Prostate gland (tissue), 2 donors: ENCODE results near the gene JUN. TPM values are rescaled to one million over a fixed set of nuclear protein-coding genes. Genes with fewer than 3 reads are reported as not detected.
A peak's percentile ranks its signal among the peaks of the same experiment; 100 is the strongest.

ENCODE experiments used
- DNase-seq: peaks from one replicate; pipeline ENCODE4 v3.0.0-alpha.2; 2019; ENCODE audit warnings: low spot score
- H3K27ac ChIP-seq, 2 donors: fragments of 200-600 bp; sonication (generic); 2 replicates each; pipeline ENCODE4 v1.5.1; 2017 to 2019
- H3K27me3 ChIP-seq: fragments of 200-600 bp; sonication (generic); replicated peaks from 2 replicates; pipeline ENCODE4 v1.5.1; 2019; ENCODE audit not compliant: insufficient read depth
- H3K36me3 ChIP-seq, 2 donors: fragments of 200-600 bp; sonication (generic); 1 replicate in 1 of 2; 2 replicates in 1 of 2; pipeline versions ENCODE4 v1.5.1 to v1.8.1; 2017 to 2019
- H3K4me1 ChIP-seq: fragments of 200-600 bp; sonication (generic); replicated peaks from 2 replicates; pipeline ENCODE4 v1.5.1; 2019
- H3K4me3 ChIP-seq, 2 donors: fragments of 200-600 bp; sonication (generic); 2 replicates each; pipeline ENCODE4 v1.5.1; 2017 to 2019
- H3K9me3 ChIP-seq: fragments of 200-600 bp; sonication (generic); 2 replicates; pipeline ENCODE4 v1.5.1; 2017
- CTCF ChIP-seq, 4 experiments: fragments of 200-600 bp in 2 of 4; fragments of 450-650 bp in 2 of 4; sonication (generic) in 2 of 4; IDR thresholded peaks; 1 replicate in 3 of 4; 2 replicates in 1 of 4; pipeline ENCODE4 v1.5.1; 2016 to 2019; ENCODE audit warnings: antibody characterized with exemption in 4 of 4, mild to moderate bottlenecking in 2 of 4, moderate library complexity in 2 of 4
- POLR2A ChIP-seq: fragments of 450-650 bp; IDR thresholded peaks from one replicate; pipeline ENCODE4 v1.6.1; 2016; ENCODE audit warnings: antibody characterized with exemption, mild to moderate bottlenecking
- POLR2AphosphoS5 ChIP-seq: sonication (generic); formaldehyde crosslinking; IDR thresholded peaks from one replicate; pipeline ENCODE4 v1.6.1; 2017; ENCODE audit warnings: antibody characterized with exemption
- WGBS: methylation state at CpG from one replicate; pipeline ENCODE4 v1.1.5; 2018; 5-methylcytosine and 5-hydroxymethylcytosine counted together
- intact Hi-C: fragments of 100-400 bp; cut with DNase I; formaldehyde crosslinking; loops from one replicate; pipeline ENCODE4 v1.14.2; 2022
- total RNA-seq, 2 donors: library from RNA; depleted of rRNA; stranded (reverse); fragments of >200 nt; gene quantifications; one replicate each; pipeline ENCODE4 v1.1.0, GENCODE V29; 2016

The JUN gene
- total RNA-seq, 2 donors from 2014 or later = 154 to 303 TPM

GRCh38 chr1:58818075-58818474, 34.2 kb upstream of the JUN start:
- WGBS = 91% methylated on average over 2 of the region's 2 CpGs
- intact Hi-C loops = loop anchor here (5.0 to 10.0 kb wide), 2 partner anchors 36 to 327 kb away; partner anchors contain the start of gene JUN

GRCh38 chr1:58816747-58817221, 32.9 kb upstream of the JUN start:
- no peak for TF ChIP-seq CTCF (IDR thresholded peaks at IDR 0.05)
- no peak for TF ChIP-seq POLR2A
- no peak for TF ChIP-seq POLR2AphosphoS5
- Histone ChIP-seq H3K4me3 (peak overlapping the region; percentile 49 to 59), H3K27me3 (no peaks in the 10 kb centered on the region), H3K4me1 (peaks cover 19% of the 10 kb centered on the region), H3K9me3 (no peaks in the 10 kb centered on the region), H3K36me3 (no peaks in the 10 kb centered on the region), H3K27ac (peak overlapping the region; percentile 90 to 93)
- no peak for DNase-seq
- intact Hi-C loops = loop anchor here (2.0 to 10.0 kb wide), 3 partner anchors 34 to 328 kb away; partner anchors contain the start of gene JUN
- WGBS = 2% methylated on average over 4 of the region's 4 CpGs

More at GRCh38 chr1:58818075-58818474, 34.2 kb upstream of the JUN start:
- DNase-seq = no peak
- Histone ChIP-seq H3K4me1 (peaks cover 19% of the 10 kb centered on the region), H3K27me3 (no peaks in the 10 kb centered on the region), H3K4me3 (no peak overlapping the region), H3K27ac (no peak overlapping the region), H3K36me3 (no peaks in the 10 kb centered on the region), H3K9me3 (no peaks in the 10 kb centered on the region)
- TF ChIP-seq CTCF (IDR thresholded peaks at IDR 0.05) (no peak), POLR2A (no peak), POLR2AphosphoS5 (no peak)

DNA sequence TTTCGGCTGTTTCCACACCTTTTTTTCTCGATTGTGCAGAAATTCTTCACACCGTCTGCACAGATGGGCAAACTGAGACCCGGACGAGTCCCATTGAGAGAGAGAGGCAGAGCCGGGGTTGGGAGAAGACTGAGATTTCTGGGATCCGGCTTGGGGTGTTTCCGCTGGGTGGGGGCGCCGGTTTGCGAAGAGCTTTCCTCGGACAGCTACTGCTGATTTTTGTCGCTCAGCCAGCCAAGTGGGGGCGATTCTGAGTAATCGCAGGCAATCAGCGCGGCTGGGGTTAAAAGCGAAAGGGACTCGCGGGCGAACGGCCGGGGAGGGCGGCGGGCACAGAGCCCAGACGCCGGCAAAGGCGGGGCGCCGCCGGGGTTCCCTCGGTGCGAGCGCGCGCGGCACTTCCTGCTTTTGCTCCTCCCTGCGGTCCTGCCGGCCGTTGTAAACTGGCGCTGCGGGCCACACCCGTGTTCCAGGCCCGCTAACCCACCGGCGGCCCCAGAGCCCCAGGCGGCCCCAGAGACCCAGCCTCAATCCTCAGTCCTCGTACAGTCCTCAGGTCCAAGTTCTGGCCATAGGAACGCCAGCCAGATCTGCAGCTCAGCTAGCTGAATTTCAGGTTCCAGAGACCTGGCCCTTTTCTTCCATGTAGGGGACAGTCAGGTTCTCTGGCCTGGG, 32.4 kb upstream of the JUN start:
- Histone ChIP-seq H3K9me3 (no peaks in the 10 kb centered on the region), H3K36me3 (no peaks in the 10 kb centered on the region), H3K27ac (peak overlapping the region; percentile 90 to 93), H3K4me1 (peaks cover 19% of the 10 kb centered on the region), H3K27me3 (no peaks in the 10 kb centered on the region), H3K4me3 (peak overlapping the region; percentile 49 to 59)
- TF ChIP-seq CTCF (IDR thresholded peaks at IDR 0.05) = peak in 2 of 4 experiments; percentile 23 to 31
- peak; percentile 62 for TF ChIP-seq POLR2AphosphoS5
- peak; percentile 37 for TF ChIP-seq POLR2A
- DNase-seq = peak; percentile 88
- 1% methylated on average over 45 of the region's 49 CpGs for WGBS
- intact Hi-C loops = loop anchor here (2.0 to 10.0 kb wide), 3 partner anchors 34 to 329 kb away; partner anchors contain the start of gene JUN

- H3K9me3 ChIP-seq = no peaks in the 10 kb centered on the region
- peaks cover 19% of the 10 kb centered on the region for H3K4me1 ChIP-seq
- TF ChIP-seq POLR2AphosphoS5 (no peak), CTCF (IDR thresholded peaks at IDR 0.05) (no peak), POLR2A (no peak)
- intact Hi-C loops = loop anchor here (2.0 to 10.0 kb wide), 3 partner anchors 33 to 329 kb away; partner anchors contain the start of gene JUN
- H3K36me3 ChIP-seq = no peaks in the 10 kb centered on the region
- peak overlapping the region; percentile 49 to 59 for H3K4me3 ChIP-seq
- 2% methylated on average over 13 of the region's 13 CpGs for WGBS
- H3K27ac ChIP-seq = peak overlapping the region; percentile 90 to 93
- peak; percentile 30 for DNase-seq
- H3K27me3 ChIP-seq = no peaks in the 10 kb centered on the region
Observed at GRCh38 chr1:58815686-58816071, 31.8 kb upstream of the JUN start.
